NCI-H748 treated with DMSO at 0.1 percent for 48 hours (cell line): Measurements from ENCODE around the gene AP5B1.
"Not testable (repeated sequence)": the region's sequence is repeated elsewhere in the genome, so short reads cannot be mapped to it uniquely, and the experiment has no call there.

ENCODE experiments used
- DNase-seq: peaks from one replicate; lab custom pipeline; 2025; lab: John Stamatoyannopoulos, UW

Gene AP5B1

GRCh38 chr11:65767406-65767805, 13.4 kb downstream of the AP5B1 start:
- no peak for DNase-seq

DNA sequence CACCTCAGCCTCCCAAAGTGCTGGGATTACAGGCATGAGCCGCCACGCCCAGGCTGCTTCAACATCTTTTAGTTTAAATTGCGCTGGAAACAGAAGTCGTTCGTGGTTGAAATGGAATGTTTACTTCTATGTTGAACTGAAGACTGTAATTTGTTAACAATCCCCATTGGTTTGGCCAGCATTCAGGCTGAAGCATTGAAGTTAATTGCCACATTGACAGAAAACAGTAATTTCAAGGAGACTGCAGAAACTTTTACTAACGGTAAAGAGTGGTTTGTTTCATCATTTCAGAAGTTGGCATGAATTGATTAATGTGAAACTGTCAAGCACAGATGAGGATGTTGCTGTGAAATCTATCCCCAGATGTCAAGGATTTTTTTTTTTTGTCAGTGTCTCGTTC, 14.2 kb downstream of the AP5B1 start:
- DNase-seq = no peak

DNA sequence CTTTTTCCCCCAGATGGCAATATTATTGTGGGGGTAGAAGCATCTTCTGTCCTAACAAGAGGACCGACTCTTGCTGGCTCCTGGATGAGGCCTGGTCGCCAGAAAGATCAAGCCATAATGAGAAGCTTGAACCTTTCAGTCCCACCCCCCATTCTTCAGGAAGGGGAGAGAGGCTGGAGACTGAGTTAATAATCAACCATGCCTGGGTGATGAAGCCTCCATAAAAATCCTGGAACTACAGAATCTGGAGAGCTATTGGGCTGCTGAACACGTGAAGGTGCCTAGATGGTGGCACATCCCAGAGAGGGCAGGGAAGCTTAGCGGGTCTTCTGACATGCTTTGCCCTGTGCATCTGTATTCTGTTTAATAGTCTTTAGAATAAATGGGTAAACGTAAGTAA, 16.3 kb downstream of the AP5B1 start:
- no peak for DNase-seq

- not testable (repeated sequence) for DNase-seq
Measured at GRCh38 chr11:65762816-65763215, 18.0 kb downstream of the AP5B1 start.

DNA sequence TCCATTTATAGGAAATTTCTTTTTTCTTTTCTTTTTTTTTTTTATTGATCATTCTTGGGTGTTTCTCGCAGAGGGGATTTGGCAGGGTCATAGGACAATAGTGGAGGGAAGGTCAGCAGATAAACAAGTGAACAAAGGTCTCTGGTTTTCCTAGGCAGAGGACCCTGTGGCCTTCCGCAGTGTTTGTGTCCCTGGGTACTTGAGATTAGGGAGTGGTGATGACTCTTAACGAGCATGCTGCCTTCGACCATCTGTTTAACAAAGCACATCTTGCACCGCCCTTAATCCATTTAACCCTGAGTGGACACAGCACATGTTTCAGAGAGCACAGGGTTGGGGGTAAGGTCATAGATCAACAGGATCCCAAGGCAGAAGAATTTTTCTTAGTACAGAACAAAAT, 18.6 kb downstream of the AP5B1 start:
- not testable (repeated sequence) for DNase-seq

- no peak for DNase-seq
Measured at GRCh38 chr11:65745049-65745448, 35.7 kb downstream of the AP5B1 start.

DNA sequence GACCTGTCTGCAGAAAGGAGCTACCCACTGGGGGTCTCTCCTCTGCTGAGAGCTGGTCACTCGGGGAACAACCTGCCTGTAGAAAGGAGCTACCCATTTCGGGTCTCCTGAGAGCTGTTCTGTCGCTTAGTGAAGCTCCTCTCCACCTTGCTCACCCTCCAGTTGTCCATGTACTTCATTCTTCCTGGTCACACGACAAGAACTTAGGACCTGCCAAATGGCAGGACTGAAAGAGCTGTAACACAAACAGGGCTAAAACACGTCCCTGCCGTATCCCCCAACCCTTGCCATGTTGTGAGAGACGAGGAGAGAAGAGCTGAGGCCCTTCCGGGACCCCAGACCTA, 36.1 kb downstream of the AP5B1 start:
- DNase-seq = no peak

- peak; percentile 18 for DNase-seq
Measured at GRCh38 chr11:65744026-65744698, 36.6 kb downstream of the AP5B1 start.

- no peak for DNase-seq
Measured at GRCh38 chr11:65743681-65744025, 37.1 kb downstream of the AP5B1 start.

- no peak for DNase-seq
Measured at GRCh38 chr11:65742353-65742752, 38.4 kb downstream of the AP5B1 start.

- no peak for DNase-seq
Measured at GRCh38 chr11:65741185-65741584, 39.6 kb downstream of the AP5B1 start.

DNA sequence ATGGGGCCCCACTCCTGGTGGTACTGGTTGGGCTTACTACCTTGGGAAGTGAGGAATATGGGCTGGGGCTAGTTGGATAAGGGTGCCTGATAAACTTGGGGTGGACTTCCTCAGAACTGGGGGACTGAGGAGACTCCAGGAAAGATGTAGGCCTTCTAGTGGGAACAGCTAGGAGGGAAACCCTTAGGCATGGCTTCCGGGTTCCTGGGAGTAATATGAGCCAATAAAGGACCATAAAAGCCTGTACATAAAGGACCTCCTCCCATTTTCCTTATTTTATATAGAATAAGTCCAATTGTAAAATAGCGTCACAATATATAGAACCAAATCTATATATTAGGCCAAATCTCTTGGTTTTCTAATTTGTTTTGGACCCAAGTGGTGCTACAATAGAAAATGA, 41.8 kb downstream of the AP5B1 start:
- no peak for DNase-seq

GRCh38 chr11:65736810-65737209, 44.0 kb downstream of the AP5B1 start:
- no peak for DNase-seq

- DNase-seq = not testable (repeated sequence)
Measured at GRCh38 chr11:65735111-65735510, 45.7 kb downstream of the AP5B1 start.

- no peak for DNase-seq
Measured at GRCh38 chr11:65730461-65730860, 50.3 kb downstream of the AP5B1 start.

DNA sequence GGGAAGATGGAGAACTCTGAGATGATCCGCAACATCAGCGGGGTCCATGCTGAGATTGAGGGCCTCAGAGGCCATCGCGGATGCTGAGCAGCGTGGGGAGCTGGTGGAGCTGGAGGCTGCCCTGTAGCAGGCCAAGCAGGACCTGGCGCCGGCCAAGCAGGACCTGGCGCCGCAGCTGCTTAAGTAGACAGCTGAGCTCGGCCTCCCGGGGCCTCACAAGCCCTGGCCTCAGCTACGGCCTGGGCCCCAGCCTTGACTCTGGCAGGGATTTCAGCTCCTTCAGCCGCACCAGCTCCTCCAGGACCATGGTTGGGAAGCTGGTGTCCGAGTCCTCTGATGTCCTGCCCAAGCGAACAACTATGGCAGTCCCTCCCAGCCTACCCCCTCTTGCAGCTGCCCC, 52.9 kb downstream of the AP5B1 start:
- no peak for DNase-seq

GRCh38 chr11:65726660-65727059, 54.1 kb downstream of the AP5B1 start:
- no peak for DNase-seq
